Measurements from ENCODE around the gene CTSH.
"Not testable (repeated sequence)": the region's sequence is repeated elsewhere in the genome, so short reads cannot be mapped to it uniquely, and the experiment has no call there.

The CTSH gene

DNA sequence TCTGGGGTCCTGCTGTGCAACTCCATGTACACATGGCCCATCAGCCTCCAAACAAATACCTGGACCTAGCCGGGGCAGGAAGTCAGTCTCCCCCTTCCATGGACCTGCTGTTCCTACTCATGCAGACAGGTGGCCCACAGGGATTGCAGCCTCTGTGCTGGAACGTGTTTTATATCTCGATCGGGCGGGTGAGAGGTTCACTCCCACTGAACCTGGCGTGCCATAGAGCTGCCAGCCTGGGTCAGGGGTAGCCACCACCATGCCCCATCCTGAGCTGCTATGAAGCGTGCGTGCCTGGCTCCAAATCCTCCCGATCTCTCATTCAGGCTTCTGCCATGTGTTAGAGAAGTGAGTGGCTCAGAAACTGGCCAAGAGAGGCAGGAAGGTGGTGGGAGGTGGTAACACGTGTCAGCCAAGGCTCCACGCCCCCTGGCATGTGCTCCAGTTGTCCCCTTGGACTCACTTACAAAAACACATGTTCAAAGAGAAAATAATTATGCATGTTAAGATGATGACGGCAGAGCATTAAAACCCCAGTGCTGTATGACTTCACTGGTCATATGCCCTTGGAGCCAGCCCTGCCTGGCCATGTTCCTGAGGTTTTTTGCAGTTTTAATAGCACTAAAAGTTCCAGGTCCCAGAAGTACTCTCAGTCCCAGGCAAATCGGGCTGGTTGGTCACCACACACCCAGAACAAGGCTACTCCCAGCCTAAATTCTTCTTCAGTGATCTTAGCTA, 30.6 kb downstream of the CTSH start:
- Histone ChIP-seq H3K27me3 (ENCODE audit: control insufficient read depth, insufficient read depth, low read length) (no peaks in the 10 kb centered on the region), H3K4me3 (ENCODE audit: low read length) (no peak overlapping the region), H3K9me3 (ENCODE audit: control insufficient read depth, low read depth, low read length) (no peaks in the 10 kb centered on the region), H3K36me3 (ENCODE audit: control insufficient read depth, low read depth, low read length) (peaks cover 18% of the 10 kb centered on the region), H3K27ac (ENCODE audit: low read length) (no peak overlapping the region), H3K9ac (ENCODE audit: low read length) (no peak overlapping the region), H3K4me1 (ENCODE audit: control insufficient read depth, low read depth, low read length) (no peaks in the 10 kb centered on the region)

DNA sequence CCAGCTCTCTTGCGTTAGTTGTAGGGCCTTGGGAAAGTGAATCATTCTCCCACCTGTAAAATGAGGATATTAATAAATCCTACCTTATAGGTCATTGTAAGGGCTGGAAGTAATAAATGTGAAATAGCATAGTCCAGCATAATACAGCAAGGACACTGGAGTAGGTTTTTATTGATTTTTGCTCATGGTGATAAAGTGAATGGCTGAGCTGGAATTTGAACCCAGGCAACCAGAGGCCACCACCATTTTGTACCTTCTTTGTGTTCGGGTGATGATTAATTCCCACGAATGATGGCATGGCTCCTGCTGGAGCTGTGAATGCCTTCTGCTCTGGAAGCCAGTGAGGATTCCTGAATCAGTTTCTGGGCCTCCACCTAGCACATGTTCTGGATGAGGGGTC, 31.8 kb downstream of the CTSH start:
- Histone ChIP-seq H3K9ac (ENCODE audit: low read length) (no peak overlapping the region), H3K9me3 (ENCODE audit: control insufficient read depth, low read depth, low read length) (no peaks in the 10 kb centered on the region), H3K36me3 (ENCODE audit: control insufficient read depth, low read depth, low read length) (peaks cover 21% of the 10 kb centered on the region), H3K4me1 (ENCODE audit: control insufficient read depth, low read depth, low read length) (no peaks in the 10 kb centered on the region), H3K27me3 (ENCODE audit: control insufficient read depth, insufficient read depth, low read length) (no peaks in the 10 kb centered on the region), H3K27ac (ENCODE audit: low read length) (no peak overlapping the region), H3K4me3 (ENCODE audit: low read length) (no peak overlapping the region)

GRCh38 chr15:78912316-78912715, 32.5 kb downstream of the CTSH start:
- H3K27ac ChIP-seq (ENCODE audit: low read length): no peak overlapping the region
- peaks cover 19% of the 10 kb centered on the region for H3K36me3 ChIP-seq (ENCODE audit: control insufficient read depth, low read depth, low read length)
- H3K27me3 ChIP-seq (ENCODE audit: control insufficient read depth, insufficient read depth, low read length): no peaks in the 10 kb centered on the region
- no peak overlapping the region for H3K9ac ChIP-seq (ENCODE audit: low read length)
- peaks cover 2% of the 10 kb centered on the region for H3K4me1 ChIP-seq (ENCODE audit: control insufficient read depth, low read depth, low read length)
- H3K4me3 ChIP-seq (ENCODE audit: low read length): no peak overlapping the region
- no peaks in the 10 kb centered on the region for H3K9me3 ChIP-seq (ENCODE audit: control insufficient read depth, low read depth, low read length)

GRCh38 chr15:78910271-78910670, 34.6 kb downstream of the CTSH start:
- peaks cover 36% of the 10 kb centered on the region for H3K36me3 ChIP-seq (ENCODE audit: control insufficient read depth, low read depth, low read length)

GRCh38 chr15:78909791-78910228, 35.0 kb downstream of the CTSH start:
- H3K36me3 ChIP-seq (ENCODE audit: control insufficient read depth, low read depth, low read length): peaks cover 40% of the 10 kb centered on the region
- H3K27me3 ChIP-seq (ENCODE audit: control insufficient read depth, insufficient read depth, low read length): no peaks in the 10 kb centered on the region
- H3K27ac ChIP-seq (ENCODE audit: low read length): no peak overlapping the region
- H3K9ac ChIP-seq (ENCODE audit: low read length): no peak overlapping the region
- no peak overlapping the region for H3K4me3 ChIP-seq (ENCODE audit: low read length)
- no peaks in the 10 kb centered on the region for H3K9me3 ChIP-seq (ENCODE audit: control insufficient read depth, low read depth, low read length)
- H3K4me1 ChIP-seq (ENCODE audit: control insufficient read depth, low read depth, low read length): peaks cover 5% of the 10 kb centered on the region

More at GRCh38 chr15:78910271-78910670, 34.6 kb downstream of the CTSH start:
- no peak overlapping the region for H3K4me3 ChIP-seq (ENCODE audit: low read length)
- no peaks in the 10 kb centered on the region for H3K9me3 ChIP-seq (ENCODE audit: control insufficient read depth, low read depth, low read length)
- no peak overlapping the region for H3K27ac ChIP-seq (ENCODE audit: low read length)
- H3K27me3 ChIP-seq (ENCODE audit: control insufficient read depth, insufficient read depth, low read length): no peaks in the 10 kb centered on the region
- H3K4me1 ChIP-seq (ENCODE audit: control insufficient read depth, low read depth, low read length): peaks cover 5% of the 10 kb centered on the region
- H3K9ac ChIP-seq (ENCODE audit: low read length): no peak overlapping the region

GRCh38 chr15:78909160-78909695, 35.6 kb downstream of the CTSH start:
- no peak overlapping the region for H3K9ac ChIP-seq (ENCODE audit: low read length)
- peaks cover 45% of the 10 kb centered on the region for H3K36me3 ChIP-seq (ENCODE audit: control insufficient read depth, low read depth, low read length)
- H3K27me3 ChIP-seq (ENCODE audit: control insufficient read depth, insufficient read depth, low read length): no peaks in the 10 kb centered on the region
- H3K4me1 ChIP-seq (ENCODE audit: control insufficient read depth, low read depth, low read length): peaks cover 5% of the 10 kb centered on the region
- no peak overlapping the region for H3K27ac ChIP-seq (ENCODE audit: low read length)
- H3K9me3 ChIP-seq (ENCODE audit: control insufficient read depth, low read depth, low read length): no peaks in the 10 kb centered on the region
- no peak overlapping the region for H3K4me3 ChIP-seq (ENCODE audit: low read length)

DNA sequence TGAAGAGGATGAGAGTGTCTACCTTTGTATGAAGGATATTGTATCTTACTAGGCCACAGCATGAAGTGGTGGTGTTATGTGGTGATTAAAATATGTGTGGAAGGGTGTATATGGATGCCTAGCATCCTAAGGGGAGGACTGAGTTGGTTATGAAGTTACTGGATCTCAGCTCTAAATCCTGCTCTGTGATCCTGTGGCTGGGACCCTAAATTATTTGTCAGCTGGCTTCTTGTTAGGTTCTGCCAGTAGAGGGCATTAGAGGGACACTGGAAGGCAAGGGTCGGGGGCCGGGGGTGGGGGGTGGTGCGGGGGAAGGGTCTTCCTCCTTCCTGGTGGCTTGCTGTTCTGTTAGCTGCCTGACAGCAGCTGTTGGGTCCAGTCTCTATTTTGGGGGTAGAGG, 37.3 kb downstream of the CTSH start:
- Histone ChIP-seq H3K36me3 (ENCODE audit: control insufficient read depth, low read depth, low read length) (peaks cover 58% of the 10 kb centered on the region), H3K4me3 (ENCODE audit: low read length) (no peak overlapping the region), H3K27me3 (ENCODE audit: control insufficient read depth, insufficient read depth, low read length) (no peaks in the 10 kb centered on the region), H3K9me3 (ENCODE audit: control insufficient read depth, low read depth, low read length) (no peaks in the 10 kb centered on the region), H3K4me1 (ENCODE audit: control insufficient read depth, low read depth, low read length) (peaks cover 5% of the 10 kb centered on the region), H3K9ac (ENCODE audit: low read length) (no peak overlapping the region), H3K27ac (ENCODE audit: low read length) (peak overlapping the region; percentile 3)

GRCh38 chr15:78906316-78906620, 38.6 kb downstream of the CTSH start:
- Histone ChIP-seq H3K9ac (ENCODE audit: low read length) (no peak overlapping the region), H3K9me3 (ENCODE audit: control insufficient read depth, low read depth, low read length) (no peaks in the 10 kb centered on the region), H3K4me3 (ENCODE audit: low read length) (no peak overlapping the region), H3K27me3 (ENCODE audit: control insufficient read depth, insufficient read depth, low read length) (no peaks in the 10 kb centered on the region), H3K27ac (ENCODE audit: low read length) (no peak overlapping the region), H3K4me1 (ENCODE audit: control insufficient read depth, low read depth, low read length) (peaks cover 5% of the 10 kb centered on the region), H3K36me3 (ENCODE audit: control insufficient read depth, low read depth, low read length) (peaks cover 61% of the 10 kb centered on the region)

DNA sequence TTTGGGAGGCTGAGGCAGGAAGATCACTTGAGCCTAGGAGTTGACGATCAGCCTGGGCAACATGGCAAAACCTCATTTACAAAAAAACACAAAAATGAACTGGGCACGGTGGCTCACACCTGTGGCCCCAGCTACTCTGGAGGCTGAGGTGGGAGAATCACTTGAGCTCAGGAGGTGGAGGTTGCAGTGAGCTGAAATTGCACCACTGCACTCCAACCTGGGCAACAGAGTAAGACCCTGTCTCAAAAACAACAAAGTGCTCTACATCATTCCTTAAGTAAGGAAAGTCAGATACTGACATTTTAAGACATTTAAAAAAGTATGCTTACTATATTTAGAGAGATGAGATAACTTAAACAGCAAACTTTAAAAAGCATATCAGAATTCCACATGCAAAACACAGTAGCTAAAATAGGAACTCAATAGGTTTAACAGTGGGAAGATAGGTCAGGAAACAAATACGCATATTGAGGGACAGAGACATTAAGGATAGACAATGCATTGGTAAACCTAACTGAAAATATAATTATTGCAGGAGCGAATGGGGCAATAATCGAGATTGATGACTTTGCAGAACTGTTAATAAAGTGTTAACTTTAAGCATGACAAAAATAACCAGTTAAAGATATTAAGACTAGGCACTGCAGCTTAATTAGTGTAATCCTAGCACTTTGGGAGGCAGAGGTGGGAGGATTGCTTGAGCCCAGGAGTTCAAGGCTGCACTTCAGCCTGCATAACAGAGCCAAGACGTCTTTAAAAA, 40.1 kb downstream of the CTSH start:
- H3K9ac ChIP-seq (ENCODE audit: low read length): no peak overlapping the region
- H3K27ac ChIP-seq (ENCODE audit: low read length): no peak overlapping the region
- peaks cover 76% of the 10 kb centered on the region for H3K36me3 ChIP-seq (ENCODE audit: control insufficient read depth, low read depth, low read length)
- H3K4me1 ChIP-seq (ENCODE audit: control insufficient read depth, low read depth, low read length): peaks cover 5% of the 10 kb centered on the region
- H3K9me3 ChIP-seq (ENCODE audit: control insufficient read depth, low read depth, low read length): no peaks in the 10 kb centered on the region
- H3K27me3 ChIP-seq (ENCODE audit: control insufficient read depth, insufficient read depth, low read length): no peaks in the 10 kb centered on the region
- no peak overlapping the region for H3K4me3 ChIP-seq (ENCODE audit: low read length)

GRCh38 chr15:78902281-78903032, 42.4 kb downstream of the CTSH start:
- H3K9ac ChIP-seq (ENCODE audit: low read length); H3K9me3 ChIP-seq (ENCODE audit: control insufficient read depth, low read depth, low read length); H3K27ac ChIP-seq (ENCODE audit: low read length); H3K4me3 ChIP-seq (ENCODE audit: low read length); H3K27me3 ChIP-seq (ENCODE audit: control insufficient read depth, insufficient read depth, low read length); H3K4me1 ChIP-seq (ENCODE audit: control insufficient read depth, low read depth, low read length): not testable (repeated sequence)
- H3K36me3 ChIP-seq (ENCODE audit: control insufficient read depth, low read depth, low read length): peaks cover 95% of the 10 kb centered on the region

GRCh38 chr15:78900819-78901533, 43.9 kb downstream of the CTSH start:
- not testable (repeated sequence) for H3K9me3 ChIP-seq (ENCODE audit: control insufficient read depth, low read depth, low read length); H3K4me1 ChIP-seq (ENCODE audit: control insufficient read depth, low read depth, low read length); H3K4me3 ChIP-seq (ENCODE audit: low read length); H3K27ac ChIP-seq (ENCODE audit: low read length); H3K9ac ChIP-seq (ENCODE audit: low read length); H3K27me3 ChIP-seq (ENCODE audit: control insufficient read depth, insufficient read depth, low read length)
- H3K36me3 ChIP-seq (ENCODE audit: control insufficient read depth, low read depth, low read length): peaks cover 96% of the 10 kb centered on the region

Measured in iPS-18a (cell line).